AG04450 (cell line): Measurements from ENCODE around the gene CISD2. TPM values are rescaled to one million over a fixed set of nuclear protein-coding genes. Genes with fewer than 3 reads are reported as not detected.

ENCODE experiments used
- CTCF ChIA-PET: fragments of 300-600, 350-600 bp; formaldehyde crosslinking; extraction: SDS; loops from one replicate; lab custom pipeline; 2022; ENCODE audit warnings: antibody characterized with exemption, inconsistent platforms; lab: Charles Lee
- POLR2A ChIA-PET: fragments of 350-600 bp; formaldehyde crosslinking; extraction: SDS; loops from one replicate; lab custom pipeline; 2021; ENCODE audit warnings: antibody characterized with exemption, inconsistent platforms; lab: Yijun Ruan, JAX
- DNase-seq: peaks from one replicate; pipeline ENCODE4 v3.0.0-alpha.2; 2011; ENCODE audit warnings: low read depth, low spot score
- H3K27ac ChIP-seq: one replicate; pipeline ENCODE4 v1.5.1; 2012; ENCODE audit warnings: low read depth, low read length, control low read depth
- H3K27me3 ChIP-seq: one replicate; pipeline ENCODE4 v1.6.0; 2012; ENCODE audit warnings: low read length; ENCODE audit not compliant: control insufficient read depth, insufficient read depth
- H3K4me3 ChIP-seq: 2 replicates; pipeline ENCODE4 v1.5.1; 2011; ENCODE audit warnings: mild to moderate bottlenecking, low read depth, low read length, control low read depth
- H3K9me3 ChIP-seq: 2 replicates; pipeline ENCODE4 v1.5.1; 2012; ENCODE audit warnings: low read length; ENCODE audit not compliant: control insufficient read depth, insufficient read depth
- polyA plus RNA-seq: library from polyadenylated mRNA; depleted of rRNA; stranded (reverse); fragments of >200 nt; gene quantifications from 2 replicates; pipeline ENCODE4 v1.2.3, GENCODE V29; 2011
- TF ChIP-seq, protein P1 (sequence below): IDR thresholded peaks from 2 replicates; pipeline ENCODE4 v1.5.1; 2011; ENCODE audit warnings: low read depth, low read length, control low read depth, inconsistent platforms

Gene CISD2
- polyA plus RNA-seq, 1 experiment = 30.6 TPM

DNA sequence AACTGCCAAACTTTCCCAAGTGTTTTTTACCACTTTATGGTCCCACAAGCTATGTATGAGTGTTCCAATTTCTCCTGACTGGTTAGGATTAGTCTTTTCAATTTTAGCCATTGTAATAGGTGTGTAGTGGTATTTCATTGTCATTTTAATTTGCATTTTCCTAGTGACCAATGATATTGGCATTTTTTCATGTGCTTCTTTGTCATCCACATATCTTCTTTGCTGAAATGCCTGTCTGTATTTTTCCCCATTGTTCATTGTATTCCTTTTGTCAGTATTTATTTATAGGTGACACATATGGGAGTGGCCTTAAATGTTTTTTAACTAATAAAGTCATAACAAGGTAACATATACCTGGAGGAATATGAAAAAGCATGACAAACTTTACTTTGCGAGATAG lies 32.2 kb upstream of the CISD2 start:
- no peaks in the 10 kb centered on the region for H3K27me3 ChIP-seq
- no peak overlapping the region for H3K27ac ChIP-seq
- no peak for DNase-seq
- no peaks in the 10 kb centered on the region for H3K9me3 ChIP-seq
- POLR2A ChIA-PET = interaction anchor here (0.6 to 2.3 kb wide), 2 partner anchors 9 to 266 kb away, joined by 3 to 9 read pairs; partner anchors contain the start of gene UBE2D3
- H3K4me3 ChIP-seq = no peak overlapping the region
- TF ChIP-seq, protein P1, sequence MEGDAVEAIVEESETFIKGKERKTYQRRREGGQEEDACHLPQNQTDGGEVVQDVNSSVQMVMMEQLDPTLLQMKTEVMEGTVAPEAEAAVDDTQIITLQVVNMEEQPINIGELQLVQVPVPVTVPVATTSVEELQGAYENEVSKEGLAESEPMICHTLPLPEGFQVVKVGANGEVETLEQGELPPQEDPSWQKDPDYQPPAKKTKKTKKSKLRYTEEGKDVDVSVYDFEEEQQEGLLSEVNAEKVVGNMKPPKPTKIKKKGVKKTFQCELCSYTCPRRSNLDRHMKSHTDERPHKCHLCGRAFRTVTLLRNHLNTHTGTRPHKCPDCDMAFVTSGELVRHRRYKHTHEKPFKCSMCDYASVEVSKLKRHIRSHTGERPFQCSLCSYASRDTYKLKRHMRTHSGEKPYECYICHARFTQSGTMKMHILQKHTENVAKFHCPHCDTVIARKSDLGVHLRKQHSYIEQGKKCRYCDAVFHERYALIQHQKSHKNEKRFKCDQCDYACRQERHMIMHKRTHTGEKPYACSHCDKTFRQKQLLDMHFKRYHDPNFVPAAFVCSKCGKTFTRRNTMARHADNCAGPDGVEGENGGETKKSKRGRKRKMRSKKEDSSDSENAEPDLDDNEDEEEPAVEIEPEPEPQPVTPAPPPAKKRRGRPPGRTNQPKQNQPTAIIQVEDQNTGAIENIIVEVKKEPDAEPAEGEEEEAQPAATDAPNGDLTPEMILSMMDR = no peak
- CTCF ChIA-PET = no interaction called here

DNA sequence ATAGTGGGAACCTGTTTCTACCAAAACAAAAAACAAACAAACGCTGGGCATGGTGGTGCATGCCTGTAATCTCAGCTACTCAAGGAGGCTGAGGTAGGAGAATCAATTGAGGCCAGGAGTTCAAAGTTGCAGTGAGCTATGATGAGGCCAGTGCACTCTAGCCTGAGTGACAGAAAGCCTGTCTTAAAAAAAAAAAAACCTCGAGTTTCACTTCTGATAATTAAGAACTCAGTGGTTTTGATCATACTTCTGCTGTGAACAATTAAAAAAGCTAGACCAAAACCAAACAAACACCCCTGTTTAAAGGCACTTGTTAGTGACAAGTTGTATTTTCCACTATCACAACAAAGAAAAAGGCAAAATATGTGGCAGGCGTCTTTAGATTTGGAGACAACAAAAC lies 26.4 kb upstream of the CISD2 start:
- POLR2A ChIA-PET = no interaction called here
- DNase-seq = no peak
- H3K4me3 ChIP-seq = no peak overlapping the region

DNA sequence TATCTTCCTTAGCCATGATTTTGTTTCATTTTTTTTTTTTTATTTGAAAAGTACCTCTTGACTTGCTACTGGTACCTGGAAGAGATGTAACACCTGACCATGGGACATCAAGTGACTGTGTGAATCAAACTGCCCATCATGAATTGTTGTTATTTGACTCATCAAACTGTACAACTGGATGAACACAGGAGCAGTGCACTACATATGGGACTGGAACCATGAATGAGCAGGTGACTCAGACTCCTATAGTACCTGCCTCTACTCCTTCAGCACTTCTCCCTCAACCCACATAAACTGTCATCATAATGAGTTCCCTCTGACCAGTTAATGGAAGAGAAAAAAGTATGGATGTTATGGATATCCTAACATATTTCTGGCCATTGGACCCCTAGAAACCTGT lies 25.5 kb upstream of the CISD2 start:
- TF ChIP-seq, protein P1 = no peak
- CTCF ChIA-PET = no interaction called here
- no peak for DNase-seq
- H3K4me3 ChIP-seq = no peak overlapping the region
- no peaks in the 10 kb centered on the region for H3K27me3 ChIP-seq
- POLR2A ChIA-PET = no interaction called here
- H3K27ac ChIP-seq = no peak overlapping the region
- no peaks in the 10 kb centered on the region for H3K9me3 ChIP-seq

More for the DNA sequence above, 26.4 kb upstream of the CISD2 start:
- Histone ChIP-seq H3K9me3 (no peaks in the 10 kb centered on the region), H3K27me3 (no peaks in the 10 kb centered on the region), H3K27ac (no peak overlapping the region)
- TF ChIP-seq, protein P1 = no peak
- CTCF ChIA-PET = no interaction called here

GRCh38 chr4:102843938-102844337 lies 24.9 kb upstream of the CISD2 start:
- H3K4me3 ChIP-seq = no peak overlapping the region
- no peaks in the 10 kb centered on the region for H3K27me3 ChIP-seq
- no peak overlapping the region for H3K27ac ChIP-seq
- no peaks in the 10 kb centered on the region for H3K9me3 ChIP-seq
- ChIA-PET POLR2A (no interaction called here), CTCF (no interaction called here)
- no peak for DNase-seq
- TF ChIP-seq, protein P1 = no peak

- DNase-seq = no peak
- ChIA-PET CTCF (no interaction called here), POLR2A (no interaction called here)
- Histone ChIP-seq H3K27me3 (no peaks in the 10 kb centered on the region), H3K27ac (no peak overlapping the region), H3K9me3 (no peaks in the 10 kb centered on the region), H3K4me3 (no peak overlapping the region)
- TF ChIP-seq, protein P1 = no peak
These were observed 21.1 kb upstream of the CISD2 start for GRCh38 chr4:102847687-102848086.
